MM.1S (cell line): Measurements from ENCODE around the gene REC114.

Experiments
- DNase-seq: peaks from one replicate; pipeline ENCODE4 v3.0.0-alpha.2; 2015
- H2AFZ ChIP-seq: fragments of 300-600 bp; sonication (generic); 2 replicates; pipeline ENCODE4 v1.6.0; 2016; ENCODE audit warnings: antibody characterized with exemption, low read length
- H3F3A ChIP-seq: fragments of 300-600 bp; sonication (generic); 2 replicates; pipeline ENCODE4 v1.6.1; 2016; ENCODE audit warnings: mild to moderate bottlenecking, antibody characterized with exemption, low read length, moderate library complexity, mixed read lengths; ENCODE audit not compliant: insufficient read depth
- H3K27ac ChIP-seq: fragments of 300-600 bp; sonication (generic); 2 replicates; pipeline ENCODE4 v1.5.1; 2016; ENCODE audit warnings: mild to moderate bottlenecking, low read length
- H3K27me3 ChIP-seq: fragments of 300-600 bp; sonication (generic); replicated peaks from 2 replicates; pipeline ENCODE4 v1.6.0; 2016; ENCODE audit warnings: low read length; ENCODE audit not compliant: insufficient read depth
- H3K36me3 ChIP-seq: fragments of 300-600 bp; sonication (generic); replicated peaks from 2 replicates; pipeline ENCODE4 v1.6.1; 2016; ENCODE audit warnings: mild to moderate bottlenecking, low read length, mixed read lengths; ENCODE audit not compliant: insufficient read depth
- H3K4me1 ChIP-seq: fragments of 300-600 bp; sonication (generic); 2 replicates; pipeline ENCODE4 v1.6.1; 2016; ENCODE audit warnings: low read length, mixed read lengths
- H3K4me2 ChIP-seq: fragments of 300-600 bp; sonication (generic); 2 replicates; pipeline ENCODE4 v1.6.0; 2016; ENCODE audit warnings: low read depth, low read length
- H3K4me3 ChIP-seq: fragments of 300-600 bp; sonication (generic); 2 replicates; pipeline ENCODE4 v1.5.1; 2016; ENCODE audit warnings: low read length, mixed read lengths
- H3K79me2 ChIP-seq: fragments of 300-600 bp; sonication (generic); 2 replicates; pipeline ENCODE4 v1.6.1; 2016; ENCODE audit warnings: mixed run types, low read length, mixed read lengths
- H3K9ac ChIP-seq: fragments of 300-600 bp; sonication (generic); 2 replicates; pipeline ENCODE4 v1.6.1; 2016; ENCODE audit warnings: low read length, mixed read lengths
- H3K9me2 ChIP-seq: fragments of 300-600 bp; sonication (generic); replicated peaks from 2 replicates; pipeline ENCODE4 v1.6.1; 2016; ENCODE audit warnings: mild to moderate bottlenecking, low read length, mixed read lengths; ENCODE audit not compliant: insufficient read depth
- H3K9me3 ChIP-seq: fragments of 300-600 bp; sonication (generic); replicated peaks from 2 replicates; pipeline ENCODE4 v1.6.1; 2016; ENCODE audit warnings: mild to moderate bottlenecking, low read length, mixed read lengths; ENCODE audit not compliant: insufficient read depth
- H4K20me1 ChIP-seq: fragments of 300-600 bp; sonication (generic); 2 replicates; pipeline ENCODE4 v1.6.1; 2016; ENCODE audit warnings: mild to moderate bottlenecking, low read length, moderate library complexity, mixed read lengths; ENCODE audit not compliant: insufficient read depth
- EZH2 ChIP-seq: fragments of 300-600 bp; sonication (generic); optimal IDR thresholded peaks from 2 replicates; pipeline ENCODE3; 2017; ENCODE audit warnings: low read depth, mild to moderate bottlenecking, antibody characterized with exemption, low read length, mixed read lengths
- EZH2phosphoT487 ChIP-seq: fragments of 300-600 bp; sonication (generic); IDR thresholded peaks from 2 replicates; pipeline ENCODE4 v1.6.1; 2018; ENCODE audit warnings: antibody characterized with exemption, low read length
- TF ChIP-seq, protein P1 (sequence below): fragments of 300-600 bp; sonication (generic); IDR thresholded peaks from 2 replicates; pipeline ENCODE4 v1.5.1; 2016; ENCODE audit warnings: antibody characterized with exemption, low read length, mixed read lengths

Gene REC114

GRCh38 chr15:73602446-73602843 is 159.5 kb downstream of the REC114 start:
- peaks cover 95% of the 10 kb centered on the region for H3K79me2 ChIP-seq
- TF ChIP-seq, protein P1, sequence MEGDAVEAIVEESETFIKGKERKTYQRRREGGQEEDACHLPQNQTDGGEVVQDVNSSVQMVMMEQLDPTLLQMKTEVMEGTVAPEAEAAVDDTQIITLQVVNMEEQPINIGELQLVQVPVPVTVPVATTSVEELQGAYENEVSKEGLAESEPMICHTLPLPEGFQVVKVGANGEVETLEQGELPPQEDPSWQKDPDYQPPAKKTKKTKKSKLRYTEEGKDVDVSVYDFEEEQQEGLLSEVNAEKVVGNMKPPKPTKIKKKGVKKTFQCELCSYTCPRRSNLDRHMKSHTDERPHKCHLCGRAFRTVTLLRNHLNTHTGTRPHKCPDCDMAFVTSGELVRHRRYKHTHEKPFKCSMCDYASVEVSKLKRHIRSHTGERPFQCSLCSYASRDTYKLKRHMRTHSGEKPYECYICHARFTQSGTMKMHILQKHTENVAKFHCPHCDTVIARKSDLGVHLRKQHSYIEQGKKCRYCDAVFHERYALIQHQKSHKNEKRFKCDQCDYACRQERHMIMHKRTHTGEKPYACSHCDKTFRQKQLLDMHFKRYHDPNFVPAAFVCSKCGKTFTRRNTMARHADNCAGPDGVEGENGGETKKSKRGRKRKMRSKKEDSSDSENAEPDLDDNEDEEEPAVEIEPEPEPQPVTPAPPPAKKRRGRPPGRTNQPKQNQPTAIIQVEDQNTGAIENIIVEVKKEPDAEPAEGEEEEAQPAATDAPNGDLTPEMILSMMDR = no peak
- TF ChIP-seq EZH2 (no peak), EZH2phosphoT487 (no peak)
- no peaks in the 10 kb centered on the region for H3K9me2 ChIP-seq
- no peaks in the 10 kb centered on the region for H3K9me3 ChIP-seq
- H2AFZ ChIP-seq = no peak overlapping the region
- no peak overlapping the region for H3K9ac ChIP-seq
- H3F3A ChIP-seq = no peaks in the 10 kb centered on the region
- no peak for DNase-seq
- H3K36me3 ChIP-seq = no peaks in the 10 kb centered on the region
- H3K27ac ChIP-seq = no peak overlapping the region
- H3K4me1 ChIP-seq = peaks cover 2% of the 10 kb centered on the region; the same call in 1 of the 2 replicates
- H3K27me3 ChIP-seq = no peaks in the 10 kb centered on the region
- no peak overlapping the region for H3K4me2 ChIP-seq
- peaks cover 14% of the 10 kb centered on the region for H4K20me1 ChIP-seq
- H3K4me3 ChIP-seq = no peak overlapping the region

- Histone ChIP-seq H3K4me3 (no peak overlapping the region), H3K9ac (no peak overlapping the region), H2AFZ (no peak overlapping the region), H3K4me2 (no peak overlapping the region), H3K4me1 (peaks cover 7% of the 10 kb centered on the region; the same call in 1 of the 2 replicates), H4K20me1 (peaks cover 14% of the 10 kb centered on the region), H3F3A (no peaks in the 10 kb centered on the region), H3K27me3 (no peaks in the 10 kb centered on the region), H3K9me3 (no peaks in the 10 kb centered on the region), H3K27ac (no peak overlapping the region), H3K9me2 (no peaks in the 10 kb centered on the region), H3K36me3 (no peaks in the 10 kb centered on the region), H3K79me2 (peaks cover 94% of the 10 kb centered on the region)
- no peak for DNase-seq
- no peak for TF ChIP-seq EZH2phosphoT487
- TF ChIP-seq, protein P1 = no peak
- no peak for TF ChIP-seq EZH2
These were observed 160.0 kb downstream of the REC114 start for GRCh38 chr15:73602992-73603391.

GRCh38 chr15:73604477-73604876 is 161.5 kb downstream of the REC114 start:
- no peak for TF ChIP-seq EZH2
- TF ChIP-seq, protein P1 = no peak
- TF ChIP-seq EZH2phosphoT487 = no peak
- Histone ChIP-seq H4K20me1 (peaks cover 9% of the 10 kb centered on the region), H3F3A (no peaks in the 10 kb centered on the region), H3K4me2 (no peak overlapping the region), H3K27ac (no peak overlapping the region), H3K9ac (no peak overlapping the region), H3K36me3 (no peaks in the 10 kb centered on the region), H3K4me3 (no peak overlapping the region), H2AFZ (no peak overlapping the region), H3K9me2 (no peaks in the 10 kb centered on the region), H3K79me2 (peaks cover 95% of the 10 kb centered on the region), H3K4me1 (peaks cover 9% of the 10 kb centered on the region; the same call in 1 of the 2 replicates), H3K27me3 (no peaks in the 10 kb centered on the region), H3K9me3 (no peaks in the 10 kb centered on the region)
- DNase-seq = no peak
